Esophagus muscularis mucosa (tissue), 4 donors: ENCODE measurements around the gene MT1A. TPM values are rescaled to one million over a fixed set of nuclear protein-coding genes. Genes with fewer than 3 reads are reported as not detected.
A peak's percentile ranks its signal among the peaks of the same experiment; 100 is the strongest.

Experiments
- DNase-seq: peaks from one replicate; pipeline ENCODE4 v3.0.0-alpha.2; 2017; ENCODE audit errors: extremely low spot score
- H3K27ac ChIP-seq, 4 donors: fragments of 200-600 bp; sonication (generic); replicated peaks in 1 of 4; 1 replicate in 3 of 4; 2 replicates in 1 of 4; pipeline ENCODE4 v1.5.1; 2016 to 2019; ENCODE audit warnings: mild to moderate bottlenecking in 1 of 4
- H3K27me3 ChIP-seq, 4 donors: fragments of 200-600 bp; sonication (generic); one replicate each; pipeline versions ENCODE4 v1.5.1 to v1.6.0; 2016 to 2019
- H3K36me3 ChIP-seq, 4 donors: fragments of 200-600 bp; sonication (generic); one replicate each; pipeline ENCODE4 v1.5.1; 2016 to 2019
- H3K4me1 ChIP-seq, 4 donors: fragments of 200-600 bp; sonication (generic); one replicate each; pipeline ENCODE4 v1.5.1; 2016 to 2019
- H3K4me3 ChIP-seq, 4 donors: fragments of 200-600 bp; sonication (generic); 1 replicate in 2 of 4; 2 replicates in 2 of 4; pipeline ENCODE4 v1.5.1; 2016 to 2019; ENCODE audit warnings: mild to moderate bottlenecking in 4 of 4, moderate library complexity in 1 of 4
- H3K9me3 ChIP-seq, 4 donors: fragments of 200-600 bp; sonication (generic); 1 replicate in 3 of 4; 2 replicates in 1 of 4; pipeline ENCODE4 v1.5.1; 2016 to 2019
- CTCF ChIP-seq, 3 experiments: fragments of 200-600 bp in 2 of 3; fragments of 450-650 bp in 1 of 3; sonication (generic) in 2 of 3; IDR thresholded peaks; one replicate each; pipeline ENCODE4 v1.5.1; 2017 to 2019; ENCODE audit warnings: antibody characterized with exemption in 3 of 3, mild to moderate bottlenecking in 2 of 3, moderate library complexity in 1 of 3
- EP300 ChIP-seq: sonication (generic); formaldehyde crosslinking; IDR thresholded peaks from one replicate; pipeline ENCODE4 v1.6.1; 2017; ENCODE audit warnings: antibody characterized with exemption
- POLR2A ChIP-seq: fragments of 450-650 bp; IDR thresholded peaks from one replicate; pipeline ENCODE4 v1.6.1; 2017; ENCODE audit warnings: antibody characterized with exemption, moderate library complexity, mild to moderate bottlenecking, low read depth
- POLR2AphosphoS5 ChIP-seq, 2 donors: sonication (generic); formaldehyde crosslinking; IDR thresholded peaks; one replicate each; pipeline ENCODE4 v1.6.1; 2017; ENCODE audit warnings: antibody characterized with exemption in 2 of 2
- WGBS: methylation state at CpG from one replicate; pipeline ENCODE4 v1.1.5; 2018; 5-methylcytosine and 5-hydroxymethylcytosine counted together
- intact Hi-C: fragments of 100-400 bp; cut with DNase I; formaldehyde crosslinking; loops from one replicate; pipeline ENCODE4 v1.15.1; 2023
- total RNA-seq, 4 donors: library from RNA; depleted of rRNA; stranded (reverse); fragments of >200 nt; gene quantifications; one replicate each; pipeline versions ENCODE4 v1.1.0 to v1.2.1, GENCODE V29; 2016

MT1A gene
- total RNA-seq, 4 donors from 2014 or later, result 1.7 to 371 (median 21.3) TPM; not detected in 1

- TF ChIP-seq POLR2A (no peak), POLR2AphosphoS5 (IDR thresholded peaks at IDR 0.05) (no peak), CTCF (IDR thresholded peaks at IDR 0.05) (no peak), EP300 (no peak)
- Histone ChIP-seq H3K36me3 (no peaks in the 10 kb centered on the region), H3K9me3 (peaks cover 0 to 7% (median 6%) of the 10 kb centered on the region in 4 donors), H3K27ac (peak overlapping the region; percentile 67 to 86 (median 84)), H3K27me3 (no peaks in the 10 kb centered on the region), H3K4me1 (peaks cover 35 to 50% (median 42%) of the 10 kb centered on the region in 4 donors), H3K4me3 (peak overlapping the region; percentile 51 to 68 (median 62))
- 38% methylated on average over 7 of the region's 8 CpGs for WGBS
- no peak for DNase-seq
- intact Hi-C loops, result loop anchor here (2.0 to 5.0 kb wide), 2 partner anchors 46 to 74 kb away; partner anchors contain the start of genes MT1A and MT2A
Observed at GRCh38 chr16:56682703-56683397, 44.4 kb downstream of the MT1A start.

- TF ChIP-seq POLR2AphosphoS5 (IDR thresholded peaks at IDR 0.05), result no peak
- peak; percentile 23 for TF ChIP-seq POLR2A
- no peak for TF ChIP-seq EP300
- no peak for TF ChIP-seq CTCF (IDR thresholded peaks at IDR 0.05)
- peaks cover 35 to 50% (median 42%) of the 10 kb centered on the region in 4 donors for H3K4me1 ChIP-seq
- H3K4me3 ChIP-seq, result peak overlapping the region; percentile 51 to 68 (median 62)
- H3K27ac ChIP-seq, result peak overlapping the region; percentile 67 to 86 (median 84)
- DNase-seq, result no peak
- WGBS, result 67% methylated on average over 5 of the region's 5 CpGs
- intact Hi-C loops, result loop anchor here (2.0 to 5.0 kb wide), 2 partner anchors 46 to 75 kb away; partner anchors contain the start of genes MT1A and MT2A
- no peaks in the 10 kb centered on the region for H3K27me3 ChIP-seq
- peaks cover 0 to 7% (median 6%) of the 10 kb centered on the region in 4 donors for H3K9me3 ChIP-seq
- no peaks in the 10 kb centered on the region for H3K36me3 ChIP-seq
Observed at GRCh38 chr16:56683424-56684172, 45.1 kb downstream of the MT1A start.

- Histone ChIP-seq H3K36me3 (no peaks in the 10 kb centered on the region), H3K27ac (peak overlapping the region; percentile 67 to 86 (median 84)), H3K4me3 (peak overlapping the region; percentile 51 to 68 (median 62)), H3K4me1 (peaks cover 35 to 50% (median 42%) of the 10 kb centered on the region in 4 donors), H3K9me3 (peaks cover 0 to 7% (median 6%) of the 10 kb centered on the region in 4 donors), H3K27me3 (no peaks in the 10 kb centered on the region)
- no peak for DNase-seq
- intact Hi-C loops, result loop anchor here (5.0 kb wide), 1 partner anchor 47 kb away; the partner anchor contains the start of gene MT1A
- 61% methylated on average over 4 of the region's 4 CpGs for WGBS
- TF ChIP-seq CTCF (IDR thresholded peaks at IDR 0.05) (no peak), EP300 (no peak), POLR2A (no peak), POLR2AphosphoS5 (IDR thresholded peaks at IDR 0.05) (no peak)
Observed at GRCh38 chr16:56684256-56684925, 45.9 kb downstream of the MT1A start.

GRCh38 chr16:56684926-56685590 is 46.6 kb downstream of the MT1A start:
- Histone ChIP-seq H3K27ac (peak overlapping the region; percentile 67 to 86 (median 84)), H3K9me3 (peaks cover 0 to 7% (median 6%) of the 10 kb centered on the region in 4 donors), H3K4me1 (peaks cover 35 to 50% (median 42%) of the 10 kb centered on the region in 4 donors), H3K27me3 (no peaks in the 10 kb centered on the region), H3K36me3 (no peaks in the 10 kb centered on the region), H3K4me3 (peak overlapping the region in 3 of 4 donors; percentile 51 to 68 (median 59))
- DNase-seq, result no peak
- 79% methylated on average over 3 of the region's 4 CpGs for WGBS
- intact Hi-C loops, result loop anchor here (5.0 kb wide), 1 partner anchor 48 kb away; the partner anchor contains the start of gene MT1A
- TF ChIP-seq POLR2A, result peak; percentile 32
- no peak for TF ChIP-seq CTCF (IDR thresholded peaks at IDR 0.05)
